ENCODE results near the gene FRY. TPM values are rescaled to one million over a fixed set of nuclear protein-coding genes. Genes with fewer than 3 reads are reported as not detected.

Gene FRY
- total and polyA plus RNA-seq, 4 donors = 6.2 to 31.2 (median 12.7) TPM

DNA sequence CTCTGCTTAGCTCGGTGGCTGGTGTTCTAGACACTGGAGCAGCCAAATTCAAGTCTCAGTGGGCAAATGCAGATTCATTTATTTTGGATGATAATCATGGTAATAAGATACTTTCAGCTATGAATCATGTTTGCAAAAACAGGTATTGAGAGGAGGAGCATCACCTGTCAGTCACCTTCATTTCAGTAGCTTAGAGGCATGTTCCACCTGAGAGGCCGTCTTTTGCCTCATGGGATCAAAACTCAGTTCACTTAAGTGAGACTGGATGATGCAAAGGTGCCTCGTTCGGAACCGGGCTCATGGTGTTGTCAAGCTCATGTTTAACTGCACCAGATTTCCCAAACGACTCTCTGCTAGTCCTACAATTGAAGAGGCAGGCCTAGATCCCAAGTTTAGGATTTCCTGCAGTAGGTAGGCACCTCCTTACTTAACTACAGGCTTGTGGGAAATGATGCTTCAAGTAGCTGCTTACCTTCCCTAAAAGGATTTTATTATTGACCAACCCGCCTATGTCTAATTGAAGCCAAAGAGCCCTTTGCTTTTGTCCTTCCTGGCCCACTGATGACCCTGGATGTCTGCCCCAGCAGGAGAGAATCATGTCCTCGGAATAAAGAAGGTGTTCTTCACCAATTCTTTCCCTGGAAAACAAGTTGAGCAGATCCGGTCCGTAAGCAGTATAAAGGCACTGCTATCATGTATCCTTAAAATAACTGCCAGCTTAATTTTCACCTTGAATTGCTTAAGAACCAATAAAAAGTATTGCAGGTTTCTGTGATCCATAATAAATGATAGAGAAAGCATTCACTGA lies 223.5 kb downstream of the FRY start (continued):
- TF ChIP-seq GABPA (IDR thresholded peaks at IDR 0.05 in 1 of 2, conservative IDR thresholded peaks at IDR 0.05 in 1 of 2) = no peak
- TF ChIP-seq FOXA1 (IDR thresholded peaks at IDR 0.05) = no peak

DNA sequence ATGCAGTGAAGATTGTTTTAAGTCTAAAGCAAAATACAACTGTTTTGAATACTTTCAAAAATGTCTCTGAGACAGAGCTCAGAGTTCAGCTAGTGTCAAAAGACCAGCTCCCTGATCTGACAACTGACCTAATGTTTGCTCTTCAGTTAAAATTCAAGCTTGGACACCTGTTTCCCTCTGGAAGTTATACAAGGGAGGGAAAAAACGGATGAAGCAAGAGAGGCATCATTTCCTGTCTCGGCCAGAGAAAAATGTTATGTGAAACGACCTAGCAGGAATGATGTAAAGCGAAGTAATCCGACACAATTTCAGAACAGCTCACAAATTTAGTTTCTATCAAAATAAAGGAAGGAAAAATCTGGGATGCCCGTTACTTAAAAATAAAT lies 224.1 kb downstream of the FRY start:
- no peaks in the 10 kb centered on the region for H3K9me3 ChIP-seq (ENCODE audit: control insufficient read depth in 4 of 4, low read length in 3 of 4)
- H3K27me3 ChIP-seq (ENCODE audit: control insufficient read depth in 4 of 4, insufficient read depth in 4 of 4, low read length in 3 of 4) = no peaks in the 10 kb centered on the region
- WGBS = 26% methylated on average over 6 of the region's 6 CpGs
- H3K9ac ChIP-seq (ENCODE audit: low read depth in 1 of 2, low read length in 2 of 2) = peak overlapping the region; percentile 80 to 96
- H3K4me1 ChIP-seq (ENCODE audit: control insufficient read depth in 4 of 4, insufficient read depth in 4 of 4, low read length in 3 of 4) = peaks cover 4 to 25% (median 6%) of the 10 kb centered on the region in 4 donors
- TF ChIP-seq RXRA (IDR thresholded peaks at IDR 0.05) = peak; percentile 57 to 76
- TF ChIP-seq, protein P1, sequence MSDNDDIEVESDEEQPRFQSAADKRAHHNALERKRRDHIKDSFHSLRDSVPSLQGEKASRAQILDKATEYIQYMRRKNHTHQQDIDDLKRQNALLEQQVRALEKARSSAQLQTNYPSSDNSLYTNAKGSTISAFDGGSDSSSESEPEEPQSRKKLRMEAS (IDR thresholded peaks at IDR 0.05) = peak; percentile 80
- TF ChIP-seq, protein P2, sequence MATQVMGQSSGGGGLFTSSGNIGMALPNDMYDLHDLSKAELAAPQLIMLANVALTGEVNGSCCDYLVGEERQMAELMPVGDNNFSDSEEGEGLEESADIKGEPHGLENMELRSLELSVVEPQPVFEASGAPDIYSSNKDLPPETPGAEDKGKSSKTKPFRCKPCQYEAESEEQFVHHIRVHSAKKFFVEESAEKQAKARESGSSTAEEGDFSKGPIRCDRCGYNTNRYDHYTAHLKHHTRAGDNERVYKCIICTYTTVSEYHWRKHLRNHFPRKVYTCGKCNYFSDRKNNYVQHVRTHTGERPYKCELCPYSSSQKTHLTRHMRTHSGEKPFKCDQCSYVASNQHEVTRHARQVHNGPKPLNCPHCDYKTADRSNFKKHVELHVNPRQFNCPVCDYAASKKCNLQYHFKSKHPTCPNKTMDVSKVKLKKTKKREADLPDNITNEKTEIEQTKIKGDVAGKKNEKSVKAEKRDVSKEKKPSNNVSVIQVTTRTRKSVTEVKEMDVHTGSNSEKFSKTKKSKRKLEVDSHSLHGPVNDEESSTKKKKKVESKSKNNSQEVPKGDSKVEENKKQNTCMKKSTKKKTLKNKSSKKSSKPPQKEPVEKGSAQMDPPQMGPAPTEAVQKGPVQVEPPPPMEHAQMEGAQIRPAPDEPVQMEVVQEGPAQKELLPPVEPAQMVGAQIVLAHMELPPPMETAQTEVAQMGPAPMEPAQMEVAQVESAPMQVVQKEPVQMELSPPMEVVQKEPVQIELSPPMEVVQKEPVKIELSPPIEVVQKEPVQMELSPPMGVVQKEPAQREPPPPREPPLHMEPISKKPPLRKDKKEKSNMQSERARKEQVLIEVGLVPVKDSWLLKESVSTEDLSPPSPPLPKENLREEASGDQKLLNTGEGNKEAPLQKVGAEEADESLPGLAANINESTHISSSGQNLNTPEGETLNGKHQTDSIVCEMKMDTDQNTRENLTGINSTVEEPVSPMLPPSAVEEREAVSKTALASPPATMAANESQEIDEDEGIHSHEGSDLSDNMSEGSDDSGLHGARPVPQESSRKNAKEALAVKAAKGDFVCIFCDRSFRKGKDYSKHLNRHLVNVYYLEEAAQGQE (IDR thresholded peaks at IDR 0.05) = peak; percentile 73
- peak; percentile 45 for TF ChIP-seq HNF4G (IDR thresholded peaks at IDR 0.05)
- peak; percentile 74 for TF ChIP-seq SP1 (IDR thresholded peaks at IDR 0.05)
- TF ChIP-seq, protein P3, sequence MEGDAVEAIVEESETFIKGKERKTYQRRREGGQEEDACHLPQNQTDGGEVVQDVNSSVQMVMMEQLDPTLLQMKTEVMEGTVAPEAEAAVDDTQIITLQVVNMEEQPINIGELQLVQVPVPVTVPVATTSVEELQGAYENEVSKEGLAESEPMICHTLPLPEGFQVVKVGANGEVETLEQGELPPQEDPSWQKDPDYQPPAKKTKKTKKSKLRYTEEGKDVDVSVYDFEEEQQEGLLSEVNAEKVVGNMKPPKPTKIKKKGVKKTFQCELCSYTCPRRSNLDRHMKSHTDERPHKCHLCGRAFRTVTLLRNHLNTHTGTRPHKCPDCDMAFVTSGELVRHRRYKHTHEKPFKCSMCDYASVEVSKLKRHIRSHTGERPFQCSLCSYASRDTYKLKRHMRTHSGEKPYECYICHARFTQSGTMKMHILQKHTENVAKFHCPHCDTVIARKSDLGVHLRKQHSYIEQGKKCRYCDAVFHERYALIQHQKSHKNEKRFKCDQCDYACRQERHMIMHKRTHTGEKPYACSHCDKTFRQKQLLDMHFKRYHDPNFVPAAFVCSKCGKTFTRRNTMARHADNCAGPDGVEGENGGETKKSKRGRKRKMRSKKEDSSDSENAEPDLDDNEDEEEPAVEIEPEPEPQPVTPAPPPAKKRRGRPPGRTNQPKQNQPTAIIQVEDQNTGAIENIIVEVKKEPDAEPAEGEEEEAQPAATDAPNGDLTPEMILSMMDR (IDR thresholded peaks at IDR 0.05; ENCODE audit: low read depth, low read length, missing input control) = no peak
- peak; percentile 41 for TF ChIP-seq NR2F2 (IDR thresholded peaks at IDR 0.05)
- TF ChIP-seq EGR1 (IDR thresholded peaks at IDR 0.05; ENCODE audit: low read depth in 2 of 2) = peak in 1 of 2 donors; percentile 85
- peak; percentile 77 to 78 for TF ChIP-seq HNF4A (conservative IDR thresholded peaks at IDR 0.05)
- TF ChIP-seq FOXA1 (IDR thresholded peaks at IDR 0.05) = no peak
- TF ChIP-seq GABPA (IDR thresholded peaks at IDR 0.05 in 1 of 2, conservative IDR thresholded peaks at IDR 0.05 in 1 of 2) = peak; percentile 59 to 83
- TF ChIP-seq, protein P4, sequence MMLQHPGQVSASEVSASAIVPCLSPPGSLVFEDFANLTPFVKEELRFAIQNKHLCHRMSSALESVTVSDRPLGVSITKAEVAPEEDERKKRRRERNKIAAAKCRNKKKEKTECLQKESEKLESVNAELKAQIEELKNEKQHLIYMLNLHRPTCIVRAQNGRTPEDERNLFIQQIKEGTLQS (IDR thresholded peaks at IDR 0.05) = peak; percentile 58
- TF ChIP-seq TAF1 (conservative IDR thresholded peaks at IDR 0.05) = peak; percentile 97
- TF ChIP-seq RAD21 (IDR thresholded peaks at IDR 0.05) = peak; percentile 22 to 23
- TF ChIP-seq, protein P5, sequence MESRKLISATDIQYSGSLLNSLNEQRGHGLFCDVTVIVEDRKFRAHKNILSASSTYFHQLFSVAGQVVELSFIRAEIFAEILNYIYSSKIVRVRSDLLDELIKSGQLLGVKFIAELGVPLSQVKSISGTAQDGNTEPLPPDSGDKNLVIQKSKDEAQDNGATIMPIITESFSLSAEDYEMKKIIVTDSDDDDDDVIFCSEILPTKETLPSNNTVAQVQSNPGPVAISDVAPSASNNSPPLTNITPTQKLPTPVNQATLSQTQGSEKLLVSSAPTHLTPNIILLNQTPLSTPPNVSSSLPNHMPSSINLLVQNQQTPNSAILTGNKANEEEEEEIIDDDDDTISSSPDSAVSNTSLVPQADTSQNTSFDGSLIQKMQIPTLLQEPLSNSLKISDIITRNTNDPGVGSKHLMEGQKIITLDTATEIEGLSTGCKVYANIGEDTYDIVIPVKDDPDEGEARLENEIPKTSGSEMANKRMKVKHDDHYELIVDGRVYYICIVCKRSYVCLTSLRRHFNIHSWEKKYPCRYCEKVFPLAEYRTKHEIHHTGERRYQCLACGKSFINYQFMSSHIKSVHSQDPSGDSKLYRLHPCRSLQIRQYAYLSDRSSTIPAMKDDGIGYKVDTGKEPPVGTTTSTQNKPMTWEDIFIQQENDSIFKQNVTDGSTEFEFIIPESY (IDR thresholded peaks at IDR 0.05) = peak; percentile 37
- TF ChIP-seq JUND (IDR thresholded peaks at IDR 0.05) = peak; percentile 27 to 73
- peak; percentile 89 for TF ChIP-seq YY1 (IDR thresholded peaks at IDR 0.05)
- no peak for TF ChIP-seq FOXA2 (IDR thresholded peaks at IDR 0.05)
- H3K27ac ChIP-seq (ENCODE audit: low read depth in 1 of 2, low read length in 2 of 2) = peak overlapping the region; percentile 88 to 93
- no peak for DNase-seq (ENCODE audit: low spot score)
- no peaks in the 10 kb centered on the region for H3K36me3 ChIP-seq (ENCODE audit: control insufficient read depth in 4 of 4, insufficient read depth in 3 of 4, low read depth in 1 of 4, low read length in 3 of 4)
- peak overlapping the region; percentile 41 to 66 (median 64) for H3K4me3 ChIP-seq (ENCODE audit: low read depth in 1 of 3, low read length in 3 of 3)
